Measurements from ENCODE around the gene KIRREL3.

GRCh38 chr11:126601550-126602215 lies 398.9 kb downstream of the KIRREL3 start:
- TF ChIP-seq POLR2A (IDR thresholded peaks at IDR 0.05; ENCODE audit: low read depth, low read length) (no peak), POLR2AphosphoS5 (IDR thresholded peaks at IDR 0.05; ENCODE audit: insufficient read depth, low read depth, low read length) (no peak), CTCF (IDR thresholded peaks at IDR 0.05; ENCODE audit: extremely low read depth in 1 of 2, insufficient read depth in 1 of 2, low read depth in 1 of 2, low read length in 2 of 2) (no peak)

All from endothelial cell of umbilical vein (primary cell).